MM.1S (cell line): ENCODE data around the gene VAT1.

Source experiments
- DNase-seq: peaks from one replicate; pipeline ENCODE4 v3.0.0-alpha.2; 2015
- H2AFZ ChIP-seq: fragments of 300-600 bp; sonication (generic); 2 replicates; pipeline ENCODE4 v1.6.0; 2016; ENCODE audit warnings: antibody characterized with exemption, low read length
- H3F3A ChIP-seq: fragments of 300-600 bp; sonication (generic); 2 replicates; pipeline ENCODE4 v1.6.1; 2016; ENCODE audit warnings: mild to moderate bottlenecking, antibody characterized with exemption, low read length, moderate library complexity, mixed read lengths; ENCODE audit not compliant: insufficient read depth
- H3K27ac ChIP-seq: fragments of 300-600 bp; sonication (generic); 2 replicates; pipeline ENCODE4 v1.5.1; 2016; ENCODE audit warnings: mild to moderate bottlenecking, low read length
- H3K27me3 ChIP-seq: fragments of 300-600 bp; sonication (generic); replicated peaks from 2 replicates; pipeline ENCODE4 v1.6.0; 2016; ENCODE audit warnings: low read length; ENCODE audit not compliant: insufficient read depth
- H3K36me3 ChIP-seq: fragments of 300-600 bp; sonication (generic); replicated peaks from 2 replicates; pipeline ENCODE4 v1.6.1; 2016; ENCODE audit warnings: mild to moderate bottlenecking, low read length, mixed read lengths; ENCODE audit not compliant: insufficient read depth
- H3K4me1 ChIP-seq: fragments of 300-600 bp; sonication (generic); 2 replicates; pipeline ENCODE4 v1.6.1; 2016; ENCODE audit warnings: low read length, mixed read lengths
- H3K4me2 ChIP-seq: fragments of 300-600 bp; sonication (generic); 2 replicates; pipeline ENCODE4 v1.6.0; 2016; ENCODE audit warnings: low read depth, low read length
- H3K4me3 ChIP-seq: fragments of 300-600 bp; sonication (generic); 2 replicates; pipeline ENCODE4 v1.5.1; 2016; ENCODE audit warnings: low read length, mixed read lengths
- H3K79me2 ChIP-seq: fragments of 300-600 bp; sonication (generic); 2 replicates; pipeline ENCODE4 v1.6.1; 2016; ENCODE audit warnings: mixed run types, low read length, mixed read lengths
- H3K9ac ChIP-seq: fragments of 300-600 bp; sonication (generic); 2 replicates; pipeline ENCODE4 v1.6.1; 2016; ENCODE audit warnings: low read length, mixed read lengths
- H3K9me2 ChIP-seq: fragments of 300-600 bp; sonication (generic); replicated peaks from 2 replicates; pipeline ENCODE4 v1.6.1; 2016; ENCODE audit warnings: mild to moderate bottlenecking, low read length, mixed read lengths; ENCODE audit not compliant: insufficient read depth
- H3K9me3 ChIP-seq: fragments of 300-600 bp; sonication (generic); replicated peaks from 2 replicates; pipeline ENCODE4 v1.6.1; 2016; ENCODE audit warnings: mild to moderate bottlenecking, low read length, mixed read lengths; ENCODE audit not compliant: insufficient read depth
- H4K20me1 ChIP-seq: fragments of 300-600 bp; sonication (generic); 2 replicates; pipeline ENCODE4 v1.6.1; 2016; ENCODE audit warnings: mild to moderate bottlenecking, low read length, moderate library complexity, mixed read lengths; ENCODE audit not compliant: insufficient read depth
- EZH2 ChIP-seq: fragments of 300-600 bp; sonication (generic); optimal IDR thresholded peaks from 2 replicates; pipeline ENCODE3; 2017; ENCODE audit warnings: low read depth, mild to moderate bottlenecking, antibody characterized with exemption, low read length, mixed read lengths
- EZH2phosphoT487 ChIP-seq: fragments of 300-600 bp; sonication (generic); IDR thresholded peaks from 2 replicates; pipeline ENCODE4 v1.6.1; 2018; ENCODE audit warnings: antibody characterized with exemption, low read length
- TF ChIP-seq, protein P1 (sequence below): fragments of 300-600 bp; sonication (generic); IDR thresholded peaks from 2 replicates; pipeline ENCODE4 v1.5.1; 2016; ENCODE audit warnings: antibody characterized with exemption, low read length, mixed read lengths

Gene VAT1

DNA sequence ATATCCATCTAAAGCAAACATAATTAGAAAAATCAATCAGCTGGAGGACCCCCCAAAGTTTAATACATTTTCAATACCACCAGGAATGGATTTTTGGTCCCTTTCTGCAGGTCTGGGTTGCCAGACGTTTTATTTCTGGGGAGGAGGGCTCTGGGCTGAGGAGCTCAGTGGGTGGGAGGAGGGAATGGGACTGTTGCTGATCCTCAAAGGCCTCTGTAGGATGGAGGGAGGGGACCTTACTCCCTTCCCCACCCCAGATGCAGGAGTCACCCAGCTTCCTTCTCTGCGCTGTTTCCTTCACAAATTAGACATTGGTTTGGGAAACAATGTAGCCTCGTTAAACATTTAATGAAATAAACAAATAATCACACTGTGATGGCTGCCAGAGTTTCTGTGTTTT is 9.5 kb upstream of the VAT1 start:
- no peaks in the 10 kb centered on the region for H3K36me3 ChIP-seq
- no peak overlapping the region for H3K9ac ChIP-seq
- no peaks in the 10 kb centered on the region for H3K4me1 ChIP-seq
- H3K9me2 ChIP-seq: no peaks in the 10 kb centered on the region
- no peaks in the 10 kb centered on the region for H3K79me2 ChIP-seq
- no peaks in the 10 kb centered on the region for H4K20me1 ChIP-seq
- TF ChIP-seq EZH2phosphoT487 (no peak), EZH2 (no peak)
- TF ChIP-seq, protein P1, sequence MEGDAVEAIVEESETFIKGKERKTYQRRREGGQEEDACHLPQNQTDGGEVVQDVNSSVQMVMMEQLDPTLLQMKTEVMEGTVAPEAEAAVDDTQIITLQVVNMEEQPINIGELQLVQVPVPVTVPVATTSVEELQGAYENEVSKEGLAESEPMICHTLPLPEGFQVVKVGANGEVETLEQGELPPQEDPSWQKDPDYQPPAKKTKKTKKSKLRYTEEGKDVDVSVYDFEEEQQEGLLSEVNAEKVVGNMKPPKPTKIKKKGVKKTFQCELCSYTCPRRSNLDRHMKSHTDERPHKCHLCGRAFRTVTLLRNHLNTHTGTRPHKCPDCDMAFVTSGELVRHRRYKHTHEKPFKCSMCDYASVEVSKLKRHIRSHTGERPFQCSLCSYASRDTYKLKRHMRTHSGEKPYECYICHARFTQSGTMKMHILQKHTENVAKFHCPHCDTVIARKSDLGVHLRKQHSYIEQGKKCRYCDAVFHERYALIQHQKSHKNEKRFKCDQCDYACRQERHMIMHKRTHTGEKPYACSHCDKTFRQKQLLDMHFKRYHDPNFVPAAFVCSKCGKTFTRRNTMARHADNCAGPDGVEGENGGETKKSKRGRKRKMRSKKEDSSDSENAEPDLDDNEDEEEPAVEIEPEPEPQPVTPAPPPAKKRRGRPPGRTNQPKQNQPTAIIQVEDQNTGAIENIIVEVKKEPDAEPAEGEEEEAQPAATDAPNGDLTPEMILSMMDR: no peak
- no peak overlapping the region for H3K27ac ChIP-seq
- H3K4me3 ChIP-seq: no peak overlapping the region
- H3F3A ChIP-seq: no peaks in the 10 kb centered on the region
- H3K27me3 ChIP-seq: no peaks in the 10 kb centered on the region
- no peak overlapping the region for H2AFZ ChIP-seq
- no peak for DNase-seq
- no peak overlapping the region for H3K4me2 ChIP-seq
- no peaks in the 10 kb centered on the region for H3K9me3 ChIP-seq

DNA sequence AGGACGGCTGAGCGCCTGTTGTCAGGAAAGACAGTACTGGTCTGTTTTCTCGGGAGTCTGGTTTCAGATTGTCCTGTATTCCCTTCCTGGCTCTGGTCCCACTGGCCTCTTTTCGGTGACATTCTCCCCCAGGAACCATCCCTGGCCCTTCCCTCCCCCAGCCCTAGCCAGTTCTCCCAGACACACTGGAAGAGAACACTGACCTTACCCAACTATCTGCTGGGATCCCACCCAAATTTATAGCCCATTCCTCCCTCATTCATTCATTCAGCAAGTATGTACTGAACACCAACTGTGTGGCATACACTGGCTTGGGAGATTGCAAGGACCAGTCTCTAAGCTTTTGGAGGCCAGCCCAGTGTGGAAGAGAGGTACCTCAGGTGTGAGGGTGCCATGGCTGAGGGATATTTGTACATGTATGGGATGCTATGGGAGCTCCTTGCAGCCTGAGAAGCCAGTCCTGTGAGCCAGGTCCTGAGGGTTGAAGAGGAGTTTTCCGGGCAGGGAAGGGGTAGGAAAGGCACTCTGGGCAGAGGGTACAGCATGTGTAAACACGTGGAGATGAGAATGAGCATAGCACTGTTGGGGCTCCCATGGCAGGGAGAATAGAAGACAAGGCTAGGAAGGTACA is 8.1 kb upstream of the VAT1 start:
- Histone ChIP-seq H3K4me3 (no peak overlapping the region), H2AFZ (no peak overlapping the region), H3K9ac (no peak overlapping the region), H3F3A (no peaks in the 10 kb centered on the region), H3K4me1 (no peaks in the 10 kb centered on the region), H3K9me3 (no peaks in the 10 kb centered on the region), H3K9me2 (no peaks in the 10 kb centered on the region), H3K79me2 (no peaks in the 10 kb centered on the region), H3K27me3 (no peaks in the 10 kb centered on the region), H4K20me1 (no peaks in the 10 kb centered on the region), H3K27ac (no peak overlapping the region), H3K36me3 (no peaks in the 10 kb centered on the region), H3K4me2 (no peak overlapping the region)
- no peak for DNase-seq
- no peak for TF ChIP-seq EZH2
- TF ChIP-seq EZH2phosphoT487: no peak
- TF ChIP-seq, protein P1: no peak

DNA sequence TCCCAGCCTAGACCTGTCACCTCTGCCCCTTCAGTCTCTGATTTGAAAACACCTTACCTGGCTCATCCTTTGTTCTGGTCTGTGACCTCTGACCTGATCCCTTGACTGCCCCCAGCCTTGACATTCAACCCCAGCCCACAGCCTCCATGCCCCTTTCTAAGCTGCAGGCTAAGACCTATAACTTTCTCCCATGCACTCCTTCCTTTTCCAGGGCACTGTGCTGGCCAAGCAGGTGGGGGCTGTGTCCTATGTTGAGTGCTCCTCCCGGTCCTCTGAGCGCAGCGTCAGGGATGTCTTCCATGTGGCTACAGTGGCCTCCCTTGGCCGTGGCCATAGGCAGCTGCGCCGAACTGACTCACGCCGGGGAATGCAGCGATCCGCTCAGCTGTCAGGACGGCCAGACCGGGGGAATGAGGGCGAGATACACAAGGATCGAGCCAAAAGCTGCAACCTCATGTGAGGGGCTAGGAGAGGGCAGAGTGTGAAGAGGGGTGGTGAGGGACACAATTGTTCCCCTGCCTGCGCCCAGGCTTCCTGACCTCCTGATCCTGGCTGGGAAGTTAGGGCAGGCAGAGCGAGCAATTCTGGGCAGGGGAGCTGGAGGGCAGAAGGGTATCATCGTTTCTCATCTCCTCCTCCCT is 6.2 kb upstream of the VAT1 start:
- H3K4me2 ChIP-seq: no peak overlapping the region
- DNase-seq: no peak
- H2AFZ ChIP-seq: no peak overlapping the region
- H3K27me3 ChIP-seq: no peaks in the 10 kb centered on the region
- TF ChIP-seq EZH2: no peak
- TF ChIP-seq, protein P1: no peak
- TF ChIP-seq EZH2phosphoT487: no peak
- no peaks in the 10 kb centered on the region for H3K79me2 ChIP-seq
- no peaks in the 10 kb centered on the region for H3K36me3 ChIP-seq
- H3K9me3 ChIP-seq: no peaks in the 10 kb centered on the region
- H3K9ac ChIP-seq: no peak overlapping the region
- no peaks in the 10 kb centered on the region for H3K4me1 ChIP-seq
- H3K27ac ChIP-seq: no peak overlapping the region
- no peak overlapping the region for H3K4me3 ChIP-seq
- H3K9me2 ChIP-seq: no peaks in the 10 kb centered on the region
- no peaks in the 10 kb centered on the region for H3F3A ChIP-seq
- H4K20me1 ChIP-seq: no peaks in the 10 kb centered on the region
